DND-41 (cell line): Measurements from ENCODE around the gene BRAF.

Source experiments
- CTCF ChIP-seq: IDR thresholded peaks from 2 replicates; pipeline ENCODE4 v1.5.1; 2012; ENCODE audit warnings: borderline replicate concordance, low read length, moderate library complexity, mild to moderate bottlenecking; ENCODE audit not compliant: poor library complexity, severe bottlenecking; ENCODE audit errors: extremely low read depth
- EZH2 ChIP-seq: IDR thresholded peaks from 3 replicates; pipeline ENCODE4 v1.6.1; 2012; ENCODE audit warnings: borderline replicate concordance, low read depth, mild to moderate bottlenecking, moderate library complexity, low read length, inconsistent platforms; ENCODE audit not compliant: severe bottlenecking

GRCh38 chr7:140698477-140698876 is 226.3 kb downstream of the BRAF start:
- TF ChIP-seq CTCF (no peak), EZH2 (no peak)
